HEK293 (cell line): ENCODE data around the gene PDZD4.

Experiments
- CTCF ChIA-PET: fragments of 350-600 bp; formaldehyde crosslinking; extraction: SDS; loops from one replicate; lab custom pipeline; 2021; ENCODE audit warnings: antibody characterized with exemption; lab: Yijun Ruan, JAX
- POLR2A ChIA-PET: fragments of 300-600 bp; formaldehyde crosslinking; extraction: SDS; loops from one replicate; lab custom pipeline; 2020; ENCODE audit warnings: antibody characterized with exemption, inconsistent platforms; lab: Yijun Ruan, JAX
- H3K27ac ChIP-seq: fragments of 200-500 bp; sonication (Bioruptor generic); 2 replicates; pipeline ENCODE4 v1.5.1; 2014; ENCODE audit warnings: low read depth, low read length, control low read depth, inconsistent platforms; ENCODE audit errors: extremely low read depth
- H3K36me3 ChIP-seq, 2 experiments: fragments of 200-500 bp in 1 of 2; sonication (Bioruptor generic) in 1 of 2; 1 replicate in 1 of 2; 2 replicates in 1 of 2; pipeline ENCODE4 v1.5.1; 2014 to 2017; ENCODE audit warnings: inconsistent platforms in 2 of 2, low read length in 2 of 2; ENCODE audit not compliant: control insufficient read depth in 2 of 2, insufficient read depth in 1 of 2
- H3K4me1 ChIP-seq: fragments of 200-500 bp; sonication (Bioruptor generic); 2 replicates; pipeline ENCODE4 v1.5.1; 2014; ENCODE audit warnings: mild to moderate bottlenecking, low read length, inconsistent platforms; ENCODE audit not compliant: control insufficient read depth, insufficient read depth
- H3K4me3 ChIP-seq: 2 replicates; pipeline ENCODE4 v1.5.1; 2011; ENCODE audit warnings: low read depth, mild to moderate bottlenecking, control low read depth, low read length, moderate library complexity
- H3K9me3 ChIP-seq: fragments of 200-500 bp; sonication (Bioruptor generic); 2 replicates; pipeline ENCODE4 v1.5.1; 2014; ENCODE audit warnings: low read depth, low read length, inconsistent platforms; ENCODE audit not compliant: control insufficient read depth, insufficient read depth
- AEBP2 ChIP-seq: fragments of 450-650 bp; formaldehyde crosslinking; IDR thresholded peaks from 2 replicates; pipeline ENCODE4 v1.5.1; 2016; ENCODE audit warnings: missing biosample characterization, missing genetic modification characterization, borderline replicate concordance
- KLF10 ChIP-seq: fragments of 450-650 bp; IDR thresholded peaks from 2 replicates; pipeline ENCODE4 v1.5.1; 2018; ENCODE audit warnings: missing biosample characterization, mild to moderate bottlenecking, missing genetic modification characterization
- PBX3 ChIP-seq: sonication (generic); formaldehyde crosslinking; IDR thresholded peaks from 2 replicates; pipeline ENCODE4 v1.8.1; 2022; ENCODE audit warnings: mild to moderate bottlenecking, moderate library complexity, missing genetic modification reagents
- ZBTB26 ChIP-seq: fragments of 450-650 bp; formaldehyde crosslinking; optimal IDR thresholded peaks from 2 replicates; pipeline ENCODE3; 2016; ENCODE audit warnings: missing biosample characterization, mild to moderate bottlenecking, missing genetic modification characterization
- ZBTB48 ChIP-seq: fragments of 450-650 bp; formaldehyde crosslinking; IDR thresholded peaks from 2 replicates; pipeline ENCODE4 v1.5.1; 2016; ENCODE audit warnings: missing biosample characterization, missing genetic modification characterization
- ZNF146 ChIP-seq: fragments of 450-650 bp; formaldehyde crosslinking; IDR thresholded peaks from 2 replicates; pipeline ENCODE4 v1.5.1; 2016; ENCODE audit warnings: missing biosample characterization, missing genetic modification characterization
- ZNF155 ChIP-seq: fragments of 450-650 bp; formaldehyde crosslinking; IDR thresholded peaks from 2 replicates; pipeline ENCODE4 v1.5.1; 2016; ENCODE audit warnings: missing biosample characterization, missing genetic modification characterization
- ZNF280D ChIP-seq: fragments of 450-650 bp; formaldehyde crosslinking; IDR thresholded peaks from 2 replicates; pipeline ENCODE4 v1.5.1; 2016; ENCODE audit warnings: missing biosample characterization, missing genetic modification characterization
- ZNF292 ChIP-seq: fragments of 450-650 bp; formaldehyde crosslinking; IDR thresholded peaks from 2 replicates; pipeline ENCODE4 v1.5.1; 2016; ENCODE audit warnings: low read depth, missing biosample characterization, missing genetic modification characterization, borderline replicate concordance
- ZNF362 ChIP-seq: fragments of 450-650 bp; formaldehyde crosslinking; IDR thresholded peaks from 2 replicates; pipeline ENCODE4 v1.5.1; 2016; ENCODE audit warnings: missing biosample characterization, missing genetic modification characterization
- ZNF449 ChIP-seq: fragments of 450-650 bp; formaldehyde crosslinking; IDR thresholded peaks from 2 replicates; pipeline ENCODE4 v1.5.1; 2017; ENCODE audit warnings: missing biosample characterization, mild to moderate bottlenecking, missing genetic modification characterization, moderate library complexity
- ZNF488 ChIP-seq: fragments of 450-650 bp; formaldehyde crosslinking; IDR thresholded peaks from 2 replicates; pipeline ENCODE4 v1.5.1; 2016; ENCODE audit warnings: missing biosample characterization, missing genetic modification characterization
- ZNF558 ChIP-seq: fragments of 450-650 bp; formaldehyde crosslinking; IDR thresholded peaks from 2 replicates; pipeline ENCODE4 v1.5.1; 2016; ENCODE audit warnings: missing biosample characterization, missing genetic modification characterization
- ZNF747 ChIP-seq: fragments of 450-650 bp; formaldehyde crosslinking; IDR thresholded peaks from 2 replicates; pipeline ENCODE4 v1.5.1; 2016; ENCODE audit warnings: missing biosample characterization, missing genetic modification characterization
- ZSCAN16 ChIP-seq: fragments of 450-650 bp; formaldehyde crosslinking; IDR thresholded peaks from 2 replicates; pipeline ENCODE4 v1.5.1; 2016; ENCODE audit warnings: missing biosample characterization, missing genetic modification characterization
- ZSCAN5A ChIP-seq: fragments of 450-650 bp; formaldehyde crosslinking; IDR thresholded peaks from 2 replicates; pipeline ENCODE4 v1.5.1; 2016; ENCODE audit warnings: missing biosample characterization, missing genetic modification characterization

PDZD4 gene

GRCh38 chrX:153764786-153765137 is 65.6 kb downstream of the PDZD4 start:
- ChIA-PET CTCF (interaction anchor here (0.7 to 6.5 kb wide), 3 partner anchors 30 to 183 kb away, joined by 3 to 63 read pairs (median 3); partner anchors contain the start of genes IDH3G and SSR4), POLR2A (no interaction called here)
- no peak for TF ChIP-seq ZNF488 (tag by site-specific recombination)
- TF ChIP-seq ZSCAN16 (tag by site-specific recombination): no peak
- no peak for TF ChIP-seq ZSCAN5A (tag by site-specific recombination)
- TF ChIP-seq ZNF280D: no peak
- TF ChIP-seq AEBP2 (tag by site-specific recombination): no peak
- no peak for TF ChIP-seq ZNF558 (tag by site-specific recombination)
- TF ChIP-seq ZNF292 (tag by site-specific recombination): no peak
- TF ChIP-seq ZBTB26: no peak
- no peak for TF ChIP-seq KLF10 (tag by site-specific recombination)
- TF ChIP-seq ZNF155 (tag by site-specific recombination): no peak
- no peak for TF ChIP-seq ZNF362 (tag by site-specific recombination)
- Histone ChIP-seq H3K36me3 (no peaks in the 10 kb centered on the region), H3K4me3 (no peak overlapping the region), H3K9me3 (no peaks in the 10 kb centered on the region), H3K4me1 (0 out of 2 replicates have a peak, but pooled peaks cover 3% of the 10 kb centered on the region), H3K27ac (no peak overlapping the region)

GRCh38 chrX:153763989-153764755 is 66.2 kb downstream of the PDZD4 start, which contains the start of gene PLXNB3:
Gene PLXNB3 (plus strand): TSS chrX:153764249. CDS start chrX:153765536, 1,287 bp downstream.
- POLR2A ChIA-PET: interaction anchor here (1.1 kb wide), 1 partner anchor 181 kb away, joined by 3 read pairs; the partner anchor contains the start of gene RENBP
- 0 out of 2 replicates have a peak, but pooled peaks cover 3% of the 10 kb centered on the region for H3K4me1 ChIP-seq
- no peak within 1 kb of the TSS for H3K4me3 ChIP-seq
- no peaks in the 10 kb centered on the region for H3K9me3 ChIP-seq
- H3K36me3 ChIP-seq: no peaks in the 10 kb centered on the region
- no peak within 1 kb of the TSS for H3K27ac ChIP-seq
- CTCF ChIA-PET: interaction anchor here (0.6 to 6.5 kb wide), 14 partner anchors 9 to 269 kb away, joined by 3 to 63 read pairs (median 4); partner anchors contain the start of genes IDH3G and SSR4
- TF ChIP-seq PBX3 (CRISPR knock-in tag) (0 out of 2 replicates have a peak, but pooled peaks have one; percentile 80), ZNF449 (tag by site-specific recombination) (peak; percentile 79), ZBTB48 (tag by site-specific recombination) (no peak), ZBTB26 (peak; percentile 15), ZNF146 (tag by site-specific recombination) (no peak), ZNF747 (tag by site-specific recombination) (no peak)
